Measurements from ENCODE around the gene EIF3I. TPM values are rescaled to one million over a fixed set of nuclear protein-coding genes. Genes with fewer than 3 reads are reported as not detected.
A peak's percentile ranks its signal among the peaks of the same experiment; 100 is the strongest.

The EIF3I gene
- polyA plus RNA-seq, 3 donors = 126 to 162 (median 151) TPM

- Mint-ChIP-seq H3K27ac (no peak overlapping the region), H3K9me3 (no peaks in the 10 kb centered on the region), H3K27me3 (ENCODE audit: low read depth in 3 of 3) (peaks cover 7 to 9% (median 7%) of the 10 kb centered on the region in 3 donors), H3K4me3 (no peak overlapping the region), H3K36me3 (peaks cover 22 to 28% of the 10 kb centered on the region in 2 donors), H3K4me1 (no peaks in the 10 kb centered on the region)
- Histone ChIP-seq H3K27me3 (ENCODE audit: control insufficient read depth in 2 of 2, insufficient read depth in 2 of 2, low read length in 2 of 2) (peaks cover 0 to 10% of the 10 kb centered on the region in 2 donors), H3K9me3 (replicated peaks in 1 of 2; ENCODE audit: control insufficient read depth in 1 of 2, insufficient read depth in 1 of 2, low read length in 2 of 2) (no peaks in the 10 kb centered on the region), H2AFZ (ENCODE audit: insufficient read depth, low read depth, low read length, poor library complexity, severe bottlenecking) (no peak overlapping the region), H3K4me2 (replicated peaks; ENCODE audit: extremely low read depth, low read length, poor library complexity, severe bottlenecking) (no peak overlapping the region), H4K20me1 (ENCODE audit: insufficient read depth, low read length) (no peaks in the 10 kb centered on the region), H3K36me3 (replicated peaks in 1 of 2; ENCODE audit: control insufficient read depth in 1 of 2, insufficient read depth in 2 of 2, low read length in 2 of 2) (peaks cover 21 to 26% of the 10 kb centered on the region in 2 donors), H3K9ac (ENCODE audit: insufficient read depth, low read length, poor library complexity, severe bottlenecking) (no peak overlapping the region), H3K27ac (ENCODE audit: low read depth in 1 of 2, low read length in 2 of 2) (no peak overlapping the region), H3K4me3 (replicated peaks in 1 of 3; ENCODE audit: low read depth in 2 of 3, low read length in 3 of 3) (no peak overlapping the region), H3K79me2 (ENCODE audit: insufficient read depth, low read length) (no peaks in the 10 kb centered on the region), H3K4me1 (ENCODE audit: control insufficient read depth in 1 of 2, insufficient read depth in 2 of 2, low read length in 2 of 2) (no peaks in the 10 kb centered on the region)
- TF ChIP-seq, protein P1, sequence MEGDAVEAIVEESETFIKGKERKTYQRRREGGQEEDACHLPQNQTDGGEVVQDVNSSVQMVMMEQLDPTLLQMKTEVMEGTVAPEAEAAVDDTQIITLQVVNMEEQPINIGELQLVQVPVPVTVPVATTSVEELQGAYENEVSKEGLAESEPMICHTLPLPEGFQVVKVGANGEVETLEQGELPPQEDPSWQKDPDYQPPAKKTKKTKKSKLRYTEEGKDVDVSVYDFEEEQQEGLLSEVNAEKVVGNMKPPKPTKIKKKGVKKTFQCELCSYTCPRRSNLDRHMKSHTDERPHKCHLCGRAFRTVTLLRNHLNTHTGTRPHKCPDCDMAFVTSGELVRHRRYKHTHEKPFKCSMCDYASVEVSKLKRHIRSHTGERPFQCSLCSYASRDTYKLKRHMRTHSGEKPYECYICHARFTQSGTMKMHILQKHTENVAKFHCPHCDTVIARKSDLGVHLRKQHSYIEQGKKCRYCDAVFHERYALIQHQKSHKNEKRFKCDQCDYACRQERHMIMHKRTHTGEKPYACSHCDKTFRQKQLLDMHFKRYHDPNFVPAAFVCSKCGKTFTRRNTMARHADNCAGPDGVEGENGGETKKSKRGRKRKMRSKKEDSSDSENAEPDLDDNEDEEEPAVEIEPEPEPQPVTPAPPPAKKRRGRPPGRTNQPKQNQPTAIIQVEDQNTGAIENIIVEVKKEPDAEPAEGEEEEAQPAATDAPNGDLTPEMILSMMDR (IDR thresholded peaks at IDR 0.05) = no peak
- WGBS (ENCODE audit: insufficient coverage) = 97% methylated on average over 7 of the region's 7 CpGs
- DNase-seq = no peak
- intact Hi-C loops (cut with micrococcal nuclease) = no loop called here
Measured at GRCh38 chr1:32234792-32235191, 12.6 kb downstream of the EIF3I start.

GRCh38 chr1:32239337-32239736 is 17.1 kb downstream of the EIF3I start:
- H3K79me2 ChIP-seq (ENCODE audit: insufficient read depth, low read length) = no peaks in the 10 kb centered on the region
- H3K4me1 ChIP-seq (ENCODE audit: control insufficient read depth in 1 of 2, insufficient read depth in 2 of 2, low read length in 2 of 2) = peaks cover 20 to 29% of the 10 kb centered on the region in 2 donors
- no peak overlapping the region for H3K4me3 ChIP-seq (replicated peaks in 1 of 3; ENCODE audit: low read depth in 2 of 3, low read length in 3 of 3)
- DNase-seq = no peak
- Mint-ChIP-seq H3K36me3 (no peaks in the 10 kb centered on the region), H3K27ac (no peak overlapping the region), H3K27me3 (ENCODE audit: low read depth in 3 of 3) (peaks cover 24 to 33% (median 29%) of the 10 kb centered on the region in 3 donors), H3K4me3 (peak overlapping the region in 1 of 2 donors; percentile 88), H3K9me3 (peaks cover 0 to 3% (median 0%) of the 10 kb centered on the region in 7 donors), H3K4me1 (peaks cover 24% of the 10 kb centered on the region)
- H3K9ac ChIP-seq (ENCODE audit: insufficient read depth, low read length, poor library complexity, severe bottlenecking) = no peak overlapping the region
- 100% methylated on average over 2 of the region's 4 CpGs for WGBS (ENCODE audit: insufficient coverage)
- intact Hi-C loops (cut with micrococcal nuclease) = no loop called here
- TF ChIP-seq, protein P1 (IDR thresholded peaks at IDR 0.05) = no peak
- H2AFZ ChIP-seq (ENCODE audit: insufficient read depth, low read depth, low read length, poor library complexity, severe bottlenecking) = no peak overlapping the region
- no peak overlapping the region for H3K27ac ChIP-seq (ENCODE audit: low read depth in 1 of 2, low read length in 2 of 2)
- no peak overlapping the region for H3K4me2 ChIP-seq (replicated peaks; ENCODE audit: extremely low read depth, low read length, poor library complexity, severe bottlenecking)
- H3K36me3 ChIP-seq (replicated peaks in 1 of 2; ENCODE audit: control insufficient read depth in 1 of 2, insufficient read depth in 2 of 2, low read length in 2 of 2) = no peaks in the 10 kb centered on the region
- H4K20me1 ChIP-seq (ENCODE audit: insufficient read depth, low read length) = no peaks in the 10 kb centered on the region
- no peaks in the 10 kb centered on the region for H3K9me3 ChIP-seq (replicated peaks in 1 of 2; ENCODE audit: control insufficient read depth in 1 of 2, insufficient read depth in 1 of 2, low read length in 2 of 2)
- H3K27me3 ChIP-seq (ENCODE audit: control insufficient read depth in 2 of 2, insufficient read depth in 2 of 2, low read length in 2 of 2) = peaks cover 0 to 30% of the 10 kb centered on the region in 2 donors

Measured in CD14-positive monocyte (primary cell).